Pancreas (tissue), 10 donors: ENCODE results near the gene PRDM16. TPM values are rescaled to one million over a fixed set of nuclear protein-coding genes. Genes with fewer than 3 reads are reported as not detected.

Experiments used
- ATAC-seq, 4 donors: fragments of 200-7000 bp; cut with Tn5 transposase; one replicate each; pipeline versions ENCODE4 v1.8.0 to v1.9.1; 2020; ENCODE audit warnings: mild to moderate bottlenecking in 4 of 4, moderate library complexity in 4 of 4
- DNase-seq, 6 donors: peaks; one replicate each; pipeline ENCODE4 v3.0.0-alpha.2; 2020
- FAIRE-seq: peaks from 2 replicates; lab custom pipeline; 2012; peaks lifted over from hg19 to GRCh38; lab: Jason Lieb, UNC
- H3K27ac ChIP-seq, 4 donors: fragments of 200-600 bp; sonication (generic); 1 replicate in 3 of 4; 2 replicates in 1 of 4; pipeline versions ENCODE4 v1.5.0 to v1.8.0; 2020
- H3K27me3 ChIP-seq, 4 donors: fragments of 200-600 bp; one replicate each; pipeline ENCODE4 v1.8.0; 2021
- H3K36me3 ChIP-seq, 3 donors: fragments of 200-600 bp; sonication (generic) in 1 of 3; one replicate each; pipeline versions ENCODE4 v1.5.0 to v1.8.0; 2020 to 2021
- H3K4me1 ChIP-seq, 3 donors: fragments of 200-600 bp; one replicate each; pipeline ENCODE4 v1.8.0; 2021
- H3K4me3 ChIP-seq, 4 donors: fragments of 200-600 bp; sonication (generic) in 2 of 4; one replicate each; pipeline versions ENCODE4 v1.5.0 to v1.8.0; 2020 to 2021
- H3K9me3 ChIP-seq, 4 donors: fragments of 200-600 bp; one replicate each; pipeline ENCODE4 v1.8.0; 2021
- WGBS, 2 donors: extraction: QIAGEN DNeasy Blood & Tissue Kit; methylation state at CpG; one replicate each; pipeline ENCODE4 v1.1.7; 2013; 5-methylcytosine and 5-hydroxymethylcytosine counted together
- intact Hi-C, 3 donors: fragments of 100-400 bp; cut with DNase I; formaldehyde crosslinking; loops; one replicate each; pipeline versions ENCODE4 v1.11.1 to v1.14.2; 2022
- polyA plus RNA-seq, 2 donors: library from polyadenylated mRNA; stranded (reverse); fragments of 200-250 nt; gene quantifications; one replicate each; pipeline ENCODE4 v1.2.3, GENCODE V29; 2013
- total RNA-seq, 6 donors: library from RNA; stranded (reverse); fragmentation: NEBNext Ultra II Directional in 4 of 6; extraction: Animal tissue kit (Norgen Biotek cat#: 25700) in 4 of 6; gene quantifications; one replicate each; pipeline versions ENCODE4 v1.2.1 to v1.2.4, GENCODE V29; 2021 to 2023
- TF ChIP-seq, protein P1 (sequence below), 4 donors: fragments of 200-600 bp; sonication (generic) in 3 of 4; IDR thresholded peaks; one replicate each; pipeline versions ENCODE4 v1.5.0 to v1.8.0; 2021; ENCODE audit warnings: antibody characterized with exemption in 4 of 4
- donor health status: healthy with polysubstance abuse.
- donor health status: DM: no; HTN: no; CAD: no; lungs with moderate emphysema.
- donor health status: DM: no; HTN: no; CAD: no.
- donor health status: control.
- donor health status: control.
- donor health status: Bipolar disorder and iron deficiency.
- donor health status: DM: yes; HTN: yes; CAD: no.
- donor health status: DM: no; HTN: no; CAD: no.
- donor health status: DM: no; HTN: no; CAD: no.
- donor health status: DM: yes; HTN: yes; CAD: no.

PRDM16 gene
- total and polyA plus RNA-seq, 8 donors, result 6.6 to 19.2 (median 14.9) TPM

DNA sequence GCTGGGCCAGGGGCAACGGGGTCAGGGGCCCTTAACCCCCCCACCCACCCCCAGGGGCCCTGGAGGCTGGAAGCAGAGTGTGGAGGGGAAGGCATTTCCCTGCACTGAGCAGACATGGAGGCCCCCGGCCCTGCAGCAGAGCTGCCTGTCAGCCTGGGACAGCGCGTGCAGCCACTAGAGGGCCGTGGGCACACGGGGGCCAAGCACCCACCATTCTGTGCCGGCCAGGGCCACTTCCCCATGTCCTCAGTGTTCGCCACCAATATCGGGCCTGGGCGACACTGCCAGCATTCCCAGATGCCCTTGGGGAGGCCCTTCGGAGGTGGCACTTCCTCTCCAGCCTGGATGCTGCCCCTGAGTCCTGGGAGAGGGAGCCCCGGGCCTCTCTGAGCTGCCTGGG is 362.3 kb downstream of the PRDM16 start:
- 77 to 80% methylated on average over 12 of the region's 12 CpGs for WGBS, 2 donors
- H3K36me3 ChIP-seq, result peaks cover 0 to 15% (median 0%) of the 10 kb centered on the region in 3 donors
- no peak for ATAC-seq
- no peak for FAIRE-seq
- intact Hi-C loops, result no loop called here
- H3K4me3 ChIP-seq, result no peak overlapping the region
- TF ChIP-seq, protein P1, sequence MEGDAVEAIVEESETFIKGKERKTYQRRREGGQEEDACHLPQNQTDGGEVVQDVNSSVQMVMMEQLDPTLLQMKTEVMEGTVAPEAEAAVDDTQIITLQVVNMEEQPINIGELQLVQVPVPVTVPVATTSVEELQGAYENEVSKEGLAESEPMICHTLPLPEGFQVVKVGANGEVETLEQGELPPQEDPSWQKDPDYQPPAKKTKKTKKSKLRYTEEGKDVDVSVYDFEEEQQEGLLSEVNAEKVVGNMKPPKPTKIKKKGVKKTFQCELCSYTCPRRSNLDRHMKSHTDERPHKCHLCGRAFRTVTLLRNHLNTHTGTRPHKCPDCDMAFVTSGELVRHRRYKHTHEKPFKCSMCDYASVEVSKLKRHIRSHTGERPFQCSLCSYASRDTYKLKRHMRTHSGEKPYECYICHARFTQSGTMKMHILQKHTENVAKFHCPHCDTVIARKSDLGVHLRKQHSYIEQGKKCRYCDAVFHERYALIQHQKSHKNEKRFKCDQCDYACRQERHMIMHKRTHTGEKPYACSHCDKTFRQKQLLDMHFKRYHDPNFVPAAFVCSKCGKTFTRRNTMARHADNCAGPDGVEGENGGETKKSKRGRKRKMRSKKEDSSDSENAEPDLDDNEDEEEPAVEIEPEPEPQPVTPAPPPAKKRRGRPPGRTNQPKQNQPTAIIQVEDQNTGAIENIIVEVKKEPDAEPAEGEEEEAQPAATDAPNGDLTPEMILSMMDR (IDR thresholded peaks at IDR 0.05), result no peak
- DNase-seq, result peak in 2 of 6 donors; percentile 15 to 65
- H3K9me3 ChIP-seq, result no peaks in the 10 kb centered on the region
- no peaks in the 10 kb centered on the region for H3K4me1 ChIP-seq
- H3K27me3 ChIP-seq, result no peaks in the 10 kb centered on the region
- H3K27ac ChIP-seq, result no peak overlapping the region

- no peak for ATAC-seq
- intact Hi-C loops, result no loop called here
These were observed 362.7 kb downstream of the PRDM16 start for GRCh38 chr1:3431686-3432085.

GRCh38 chr1:3432306-3432705 is 363.3 kb downstream of the PRDM16 start:
- TF ChIP-seq, protein P1 (IDR thresholded peaks at IDR 0.05), result no peak
- ATAC-seq (no peak), FAIRE-seq (no peak), DNase-seq (peak in 2 of 6 donors; percentile 12 to 52)
- Histone ChIP-seq H3K4me1 (no peaks in the 10 kb centered on the region), H3K36me3 (peaks cover 0 to 15% (median 0%) of the 10 kb centered on the region in 3 donors), H3K4me3 (no peak overlapping the region), H3K27ac (no peak overlapping the region), H3K27me3 (no peaks in the 10 kb centered on the region), H3K9me3 (no peaks in the 10 kb centered on the region)
- WGBS, 2 donors, result 86 to 95% methylated on average over 14 to 15 of the region's 15 CpGs
- intact Hi-C loops, result no loop called here

More at GRCh38 chr1:3431686-3432085, 362.7 kb downstream of the PRDM16 start:
- DNase-seq (peak in 2 of 6 donors; percentile 8 to 59), FAIRE-seq (no peak)
- Histone ChIP-seq H3K27ac (no peak overlapping the region), H3K27me3 (no peaks in the 10 kb centered on the region), H3K9me3 (no peaks in the 10 kb centered on the region), H3K36me3 (peaks cover 0 to 15% (median 0%) of the 10 kb centered on the region in 3 donors), H3K4me1 (no peaks in the 10 kb centered on the region), H3K4me3 (no peak overlapping the region)
- TF ChIP-seq, protein P1 (IDR thresholded peaks at IDR 0.05), result no peak
- 90 to 93% methylated on average over 17 of the region's 17 CpGs for WGBS, 2 donors

GRCh38 chr1:3433076-3433475 is 364.1 kb downstream of the PRDM16 start:
- 87 to 93% methylated on average over 12 to 14 of the region's 14 CpGs for WGBS, 2 donors
- H3K9me3 ChIP-seq, result no peaks in the 10 kb centered on the region
- no peak for ATAC-seq
- peaks cover 0 to 15% (median 0%) of the 10 kb centered on the region in 3 donors for H3K36me3 ChIP-seq
- DNase-seq, result peak in 2 of 6 donors; percentile 17 to 45
- H3K4me1 ChIP-seq, result no peaks in the 10 kb centered on the region
- H3K27me3 ChIP-seq, result no peaks in the 10 kb centered on the region
- H3K4me3 ChIP-seq, result no peak overlapping the region
- intact Hi-C loops, result no loop called here
- H3K27ac ChIP-seq, result no peak overlapping the region
- no peak for FAIRE-seq
- TF ChIP-seq, protein P1 (IDR thresholded peaks at IDR 0.05), result no peak

GRCh38 chr1:3433596-3434320 is 364.8 kb downstream of the PRDM16 start:
- Histone ChIP-seq H3K4me3 (no peak overlapping the region), H3K4me1 (no peaks in the 10 kb centered on the region), H3K36me3 (peaks cover 0 to 15% (median 0%) of the 10 kb centered on the region in 3 donors), H3K27me3 (no peaks in the 10 kb centered on the region), H3K9me3 (no peaks in the 10 kb centered on the region), H3K27ac (no peak overlapping the region)
- intact Hi-C loops, result no loop called here
- WGBS, 2 donors, result 91 to 94% methylated on average over 31 of the region's 31 CpGs
- FAIRE-seq, result no peak
- no peak for ATAC-seq
- peak in 2 of 6 donors; percentile 16 to 47 for DNase-seq
- TF ChIP-seq, protein P1 (IDR thresholded peaks at IDR 0.05), result no peak
